Suppressor macrophage treated with lipopolysaccharide for 4 hours (primary cell): ENCODE measurements around the gene CEP250.
"Not testable (repeated sequence)": the region's sequence is repeated elsewhere in the genome, so short reads cannot be mapped to it uniquely, and the experiment has no call there.

Source experiments
- DNase-seq: peaks from one replicate; pipeline ENCODE4 v3.0.0-alpha.2; 2020

CEP250 gene

DNA sequence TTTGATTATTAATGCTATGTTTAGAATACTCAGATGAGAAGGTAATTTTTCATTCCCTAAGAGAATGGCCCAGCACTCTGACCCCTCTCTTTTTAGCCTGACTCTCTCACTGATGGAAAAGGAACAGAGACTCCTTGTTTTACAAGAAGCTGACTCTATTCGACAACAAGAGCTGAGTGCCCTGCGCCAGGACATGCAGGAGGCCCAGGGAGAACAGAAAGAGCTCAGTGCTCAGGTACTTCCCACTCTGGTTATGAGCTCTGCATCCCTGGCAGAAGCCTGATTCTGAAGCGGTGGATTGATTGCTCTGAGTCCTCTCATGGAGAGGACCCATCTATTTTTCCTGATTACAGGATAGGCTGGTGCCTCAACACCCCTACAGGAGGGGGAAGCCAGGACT, 41.1 kb downstream of the CEP250 start:
- DNase-seq = no peak

GRCh38 chr20:35497320-35497719, 41.9 kb downstream of the CEP250 start:
- no peak for DNase-seq

GRCh38 chr20:35497780-35498189, 42.4 kb downstream of the CEP250 start:
- DNase-seq = no peak

DNA sequence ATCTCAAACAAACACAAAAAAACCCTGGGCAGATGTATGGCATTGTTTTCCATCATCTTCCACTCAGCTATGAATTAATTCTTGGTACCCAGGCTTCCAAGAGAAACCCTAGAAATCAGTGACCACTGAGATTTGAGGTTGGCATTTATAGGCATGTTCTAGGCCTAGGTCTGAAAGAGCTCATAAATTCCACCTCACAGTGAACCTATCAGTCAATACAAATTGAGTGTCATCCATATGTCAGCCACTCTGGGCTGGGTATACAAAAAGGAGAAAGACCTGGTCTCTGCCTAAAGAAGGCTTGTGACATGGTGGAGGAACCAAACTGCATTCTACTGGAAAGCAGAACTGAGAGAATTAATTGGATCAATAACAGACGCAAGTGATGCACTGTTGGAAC, 43.9 kb downstream of the CEP250 start:
- no peak for DNase-seq

DNA sequence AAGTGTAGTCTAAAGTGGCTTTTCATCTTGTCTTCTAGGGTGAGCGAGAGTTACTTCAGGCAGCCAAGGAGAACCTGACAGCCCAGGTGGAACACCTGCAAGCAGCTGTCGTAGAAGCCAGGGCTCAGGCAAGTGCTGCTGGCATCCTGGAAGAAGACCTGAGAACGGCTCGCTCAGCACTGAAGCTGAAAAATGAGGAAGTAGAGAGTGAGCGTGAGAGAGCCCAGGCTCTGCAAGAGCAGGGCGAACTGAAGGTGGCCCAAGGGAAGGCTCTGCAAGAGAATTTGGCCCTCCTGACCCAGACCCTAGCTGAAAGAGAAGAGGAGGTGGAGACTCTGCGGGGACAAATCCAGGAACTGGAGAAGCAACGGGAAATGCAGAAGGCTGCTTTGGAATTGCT, 47.0 kb downstream of the CEP250 start:
- peak; percentile 22 for DNase-seq

GRCh38 chr20:35503281-35503680, 47.9 kb downstream of the CEP250 start:
- no peak for DNase-seq

DNA sequence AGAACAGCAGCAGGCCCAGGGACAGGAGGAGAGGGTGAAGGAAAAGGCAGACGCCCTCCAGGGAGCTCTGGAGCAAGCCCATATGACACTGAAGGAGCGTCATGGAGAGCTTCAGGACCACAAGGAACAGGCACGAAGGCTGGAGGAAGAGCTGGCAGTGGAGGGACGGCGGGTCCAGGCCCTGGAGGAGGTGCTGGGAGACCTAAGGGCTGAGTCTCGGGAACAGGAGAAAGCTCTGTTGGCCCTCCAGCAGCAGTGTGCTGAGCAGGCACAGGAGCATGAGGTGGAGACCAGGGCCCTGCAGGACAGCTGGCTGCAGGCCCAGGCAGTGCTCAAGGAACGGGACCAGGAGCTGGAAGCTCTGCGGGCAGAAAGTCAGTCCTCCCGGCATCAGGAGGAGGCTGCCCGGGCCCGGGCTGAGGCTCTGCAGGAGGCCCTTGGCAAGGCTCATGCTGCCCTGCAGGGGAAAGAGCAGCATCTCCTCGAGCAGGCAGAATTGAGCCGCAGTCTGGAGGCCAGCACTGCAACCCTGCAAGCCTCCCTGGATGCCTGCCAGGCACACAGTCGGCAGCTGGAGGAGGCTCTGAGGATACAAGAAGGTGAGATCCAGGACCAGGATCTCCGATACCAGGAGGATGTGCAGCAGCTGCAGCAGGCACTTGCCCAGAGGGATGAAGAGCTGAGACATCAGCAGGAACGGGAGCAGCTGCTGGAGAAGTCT, 48.6 kb downstream of the CEP250 start:
- DNase-seq = no peak

GRCh38 chr20:35504751-35505150, 49.4 kb downstream of the CEP250 start:
- DNase-seq = no peak

- no peak for DNase-seq
Observed at GRCh38 chr20:35506179-35506578, 50.8 kb downstream of the CEP250 start.

DNA sequence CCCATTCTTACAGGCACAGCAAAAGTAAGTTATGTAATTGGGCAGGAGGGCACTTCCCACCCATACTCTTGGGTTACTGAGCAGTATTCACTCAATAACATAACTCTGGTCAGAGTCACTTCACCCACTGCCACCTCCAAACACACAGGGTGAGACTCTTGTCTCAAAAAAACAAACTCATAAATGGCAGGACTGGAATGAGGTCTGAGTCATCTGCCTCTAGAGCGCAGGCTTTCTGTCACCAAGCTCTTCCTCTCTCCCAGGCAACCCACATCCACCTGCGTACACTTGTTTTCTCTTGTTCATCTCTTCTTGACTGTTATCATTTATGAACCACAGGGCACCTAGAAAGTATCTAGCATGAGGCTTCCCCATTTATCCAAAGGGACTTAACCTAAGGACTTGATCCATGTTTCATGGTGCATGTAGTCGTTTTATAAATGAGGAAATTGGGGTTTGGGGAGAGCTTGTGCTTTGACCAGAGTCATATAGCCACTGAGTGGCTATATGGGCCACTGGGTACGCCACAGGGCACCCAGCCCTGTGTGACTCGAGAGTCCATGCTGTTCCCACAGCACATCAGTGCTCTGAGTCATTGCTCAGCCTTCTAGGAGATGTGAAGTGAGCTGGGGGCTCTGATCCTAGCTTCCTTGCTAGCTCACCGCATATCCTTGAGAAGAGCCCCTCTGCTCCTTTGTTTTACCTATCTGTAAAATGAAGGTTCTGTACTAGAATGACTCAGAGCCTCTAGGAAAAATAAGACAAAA, 51.7 kb downstream of the CEP250 start:
- no peak for DNase-seq

GRCh38 chr20:35508493-35509218, 53.3 kb downstream of the CEP250 start:
- no peak for DNase-seq

GRCh38 chr20:35510951-35511735, 55.7 kb downstream of the CEP250 start:
- DNase-seq = no peak

- DNase-seq = no peak
Observed at GRCh38 chr20:35511814-35512420, 56.5 kb downstream of the CEP250 start.

DNA sequence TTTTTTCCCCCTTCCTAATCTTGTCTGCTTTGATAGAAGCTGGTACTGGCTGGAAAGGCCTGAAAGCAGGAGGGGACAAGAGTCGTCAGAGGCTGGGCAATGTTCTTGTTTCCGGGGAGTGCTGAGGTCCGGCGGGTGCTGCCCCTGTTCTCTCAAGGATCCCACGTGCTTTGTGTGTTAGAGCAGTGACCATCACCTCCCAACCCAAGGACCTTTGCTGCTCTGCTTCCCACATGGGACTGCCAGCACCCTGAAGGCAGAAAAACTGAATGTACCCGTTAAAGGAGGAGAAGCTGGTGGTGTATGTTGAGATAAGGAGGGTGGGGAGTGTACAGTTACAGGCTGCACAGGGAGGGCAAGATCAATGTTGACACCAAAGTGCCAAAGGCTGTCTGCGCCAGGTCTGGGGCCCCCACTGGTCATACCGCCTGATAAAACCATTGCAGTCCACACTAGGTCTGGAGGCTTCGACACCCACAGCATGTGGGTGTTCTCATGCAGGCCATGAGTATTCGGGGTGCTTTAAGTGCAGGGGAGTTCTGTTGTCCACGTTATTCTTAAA, 59.1 kb downstream of the CEP250 start:
- DNase-seq = no peak

GRCh38 chr20:35515341-35515740, 59.9 kb downstream of the CEP250 start:
- no peak for DNase-seq

DNA sequence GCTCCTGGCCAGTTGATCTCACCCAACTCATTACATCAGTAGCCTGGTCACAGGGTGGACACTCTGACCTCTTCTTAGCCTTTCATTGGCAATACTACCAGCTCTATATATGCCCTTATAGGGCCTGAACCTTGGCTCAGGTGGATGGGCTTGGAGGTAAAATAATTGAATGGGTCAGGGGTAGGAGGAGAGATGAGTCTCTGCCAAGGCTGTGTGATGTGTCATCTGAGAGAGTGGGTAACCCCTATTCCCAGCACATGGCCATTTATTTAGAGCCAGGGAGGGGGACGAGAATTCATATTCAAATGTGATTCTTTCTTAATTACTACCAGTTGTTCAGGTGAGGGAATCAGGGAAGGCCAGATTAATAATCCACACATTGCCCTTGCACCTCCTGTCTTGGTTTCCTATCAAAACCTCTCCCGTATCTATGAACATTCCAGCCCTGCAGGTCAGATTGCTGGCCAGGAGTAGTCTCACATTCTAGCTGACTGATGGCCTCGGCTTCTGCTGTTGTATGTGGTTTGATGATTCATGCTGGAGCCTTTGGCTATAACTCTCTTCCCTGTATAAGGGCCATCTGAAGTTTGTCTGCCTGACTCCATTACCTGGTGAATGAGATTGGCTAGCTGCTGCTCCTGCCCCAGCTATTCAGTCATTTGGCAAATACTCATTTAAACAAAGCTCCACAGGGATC, 60.7 kb downstream of the CEP250 start:
- no peak for DNase-seq

GRCh38 chr20:35517125-35517524, 61.7 kb downstream of the CEP250 start:
- DNase-seq = no peak

DNA sequence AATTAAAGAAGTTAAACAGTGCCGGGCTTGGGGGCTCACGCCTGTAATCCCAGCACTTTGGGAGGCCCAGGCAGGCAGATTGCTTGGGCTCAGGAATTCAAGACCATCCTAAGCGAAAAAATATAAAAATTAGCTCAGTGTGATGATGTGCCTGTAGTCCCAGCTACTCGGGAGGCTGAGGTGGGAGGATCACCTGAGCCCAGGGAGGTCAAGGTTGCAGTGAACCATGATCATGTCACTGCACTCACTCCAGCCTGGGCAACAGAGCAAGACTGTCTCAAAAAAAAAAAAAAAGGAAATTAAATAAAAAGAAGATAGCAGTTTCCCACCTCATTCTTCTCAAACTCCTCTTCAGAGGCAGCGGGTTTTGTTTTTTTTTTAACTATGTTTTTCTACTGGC, 62.4 kb downstream of the CEP250 start:
- not testable (repeated sequence) for DNase-seq

DNA sequence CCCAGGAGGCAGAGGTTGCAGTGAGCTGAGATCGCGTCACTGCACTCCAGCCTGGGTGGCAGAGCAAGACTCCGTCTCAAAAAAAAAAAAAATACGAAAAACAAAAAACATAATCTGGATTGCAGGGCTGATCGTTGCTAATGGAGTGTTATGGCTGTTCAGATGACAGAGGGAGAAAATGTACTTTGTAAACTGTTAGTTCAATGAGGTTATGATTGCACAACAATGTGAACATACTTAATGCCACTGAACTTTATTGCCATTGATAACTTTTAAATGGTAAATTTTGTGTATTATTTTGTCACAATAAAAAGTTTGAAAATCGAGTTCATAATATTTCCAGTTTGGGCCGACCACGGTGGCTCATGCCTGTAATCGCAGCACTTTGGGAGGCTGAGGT, 63.6 kb downstream of the CEP250 start:
- no peak for DNase-seq

DNA sequence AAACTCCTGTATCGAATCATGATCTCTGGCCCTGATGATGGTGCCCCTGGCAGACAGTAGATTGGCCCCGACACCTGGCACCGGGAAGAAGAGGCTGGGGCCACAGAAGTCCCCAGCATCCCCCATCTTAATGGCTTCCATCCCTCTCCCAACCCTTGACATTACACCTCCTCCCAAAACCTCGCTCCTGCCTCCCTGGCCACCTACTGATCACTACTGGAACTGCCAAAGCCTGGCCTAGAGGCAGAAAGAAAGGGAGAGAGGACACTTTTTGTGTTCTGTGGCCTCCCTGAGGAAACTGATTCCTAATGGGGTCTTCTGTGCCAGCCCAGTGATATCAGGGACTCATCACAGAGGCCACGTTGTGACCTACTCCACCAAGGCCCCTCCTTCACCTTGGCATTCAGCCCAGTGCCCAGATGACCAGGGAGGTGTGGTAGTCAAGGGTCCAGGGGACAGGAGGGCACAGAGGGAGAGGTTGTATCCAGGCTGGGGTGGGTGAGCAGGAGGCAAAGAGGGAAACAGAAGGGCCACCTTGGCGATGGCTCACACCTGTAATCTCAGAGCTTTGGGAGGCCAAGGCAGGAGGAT, 68.0 kb downstream of the CEP250 start:
- DNase-seq = peak; percentile 16

GRCh38 chr20:35525639-35526038, 70.2 kb downstream of the CEP250 start:
- DNase-seq = no peak
